EL (cell line): ENCODE results near the gene STEAP2.

Source experiments
- DNase-seq: peaks from one replicate; pipeline ENCODE4 v3.0.0-alpha.2; 2016

Gene STEAP2

GRCh38 chr7:90194911-90195809 is 16.4 kb upstream of the STEAP2 start:
- no peak for DNase-seq

- DNase-seq, result no peak
These were observed 9.9 kb upstream of the STEAP2 start for GRCh38 chr7:90201500-90202195.

GRCh38 chr7:90207956-90208355 is 3.6 kb upstream of the STEAP2 start:
- no peak for DNase-seq

GRCh38 chr7:90209776-90210175 is 1.8 kb upstream of the STEAP2 start:
- no peak for DNase-seq

GRCh38 chr7:90210475-90210874 is 1.1 kb upstream of the STEAP2 start:
- DNase-seq, result no peak

- DNase-seq, result no peak
These were observed 559 bp upstream of the STEAP2 start for GRCh38 chr7:90210981-90211380.

- DNase-seq, result no peak
These were observed 582 bp downstream of the STEAP2 start for GRCh38 chr7:90212149-90212495.

- no peak for DNase-seq
These were observed 2.0 kb downstream of the STEAP2 start for GRCh38 chr7:90213521-90213920.

GRCh38 chr7:90216080-90216674 is 4.6 kb downstream of the STEAP2 start:
- no peak for DNase-seq

- DNase-seq, result no peak
These were observed 5.2 kb downstream of the STEAP2 start for GRCh38 chr7:90216771-90217170.

GRCh38 chr7:90222390-90222789 is 10.8 kb downstream of the STEAP2 start:
- no peak for DNase-seq

GRCh38 chr7:90222811-90223725 is 11.5 kb downstream of the STEAP2 start:
- peak; percentile 12 for DNase-seq

- no peak for DNase-seq
These were observed 12.7 kb downstream of the STEAP2 start for GRCh38 chr7:90224195-90224594.

GRCh38 chr7:90225181-90225580 is 13.6 kb downstream of the STEAP2 start:
- no peak for DNase-seq

GRCh38 chr7:90225601-90226000 is 14.1 kb downstream of the STEAP2 start:
- DNase-seq, result no peak

GRCh38 chr7:90227259-90227658 is 15.7 kb downstream of the STEAP2 start:
- DNase-seq, result no peak

GRCh38 chr7:90229682-90230081 is 18.1 kb downstream of the STEAP2 start:
- DNase-seq, result no peak

- no peak for DNase-seq
These were observed 19.3 kb downstream of the STEAP2 start for GRCh38 chr7:90230834-90231233.

- no peak for DNase-seq
These were observed 19.8 kb downstream of the STEAP2 start for GRCh38 chr7:90231304-90231703.

- no peak for DNase-seq
These were observed 20.9 kb downstream of the STEAP2 start for GRCh38 chr7:90232430-90232829.

GRCh38 chr7:90233569-90233968 is 22.0 kb downstream of the STEAP2 start:
- DNase-seq, result no peak

GRCh38 chr7:90236721-90237289 is 25.3 kb downstream of the STEAP2 start:
- no peak for DNase-seq

- DNase-seq, result no peak
These were observed 26.5 kb downstream of the STEAP2 start for GRCh38 chr7:90238022-90238421.
